IMR-90 (cell line): Measurements from ENCODE around the gene SLTM. TPM values are rescaled to one million over a fixed set of nuclear protein-coding genes. Genes with fewer than 3 reads are reported as not detected.

Experiments used
- ATAC-seq: fragments of 200-7000 bp; cut with Tn5 transposase; 2 replicates; pipeline ENCODE4 v1.9.1; 2020; ENCODE audit warnings: low read depth, mild to moderate bottlenecking, moderate library complexity
- BruUV-seq: library from RNA; stranded (reverse); fragments of 400-500 nt; replicated peaks from 2 replicates; lab custom pipeline; 2021; lab: Mats Ljungman, UMichigan
- CTCF ChIA-PET: fragments of 300-600 bp; formaldehyde crosslinking; extraction: SDS; loops from one replicate; lab custom pipeline; 2021; ENCODE audit warnings: antibody characterized with exemption; lab: Yijun Ruan, JAX
- POLR2A ChIA-PET: fragments of 300-600 bp; sonication (Branson Sonifier 250); formaldehyde crosslinking; loops from one replicate; lab custom pipeline; 2022; ENCODE audit warnings: antibody characterized with exemption; ENCODE audit not compliant: unreplicated experiment; lab: Charles Lee
- DNase-seq: peaks from one replicate; pipeline ENCODE4 v3.0.0; 2013
- H2AFZ ChIP-seq: replicated peaks from 2 replicates; pipeline ENCODE3; 2013; ENCODE audit warnings: low read length, mild to moderate bottlenecking; ENCODE audit not compliant: poor library complexity
- H2AK5ac ChIP-seq: 2 replicates; pipeline ENCODE4 v1.6.1; 2013; ENCODE audit warnings: low read depth, low read length, inconsistent platforms
- H2AK9ac ChIP-seq: replicated peaks from 2 replicates; pipeline ENCODE3; 2013; ENCODE audit warnings: mild to moderate bottlenecking, low read depth, low read length, moderate library complexity; ENCODE audit not compliant: poor library complexity
- H2BK120ac ChIP-seq: 2 replicates; pipeline ENCODE4 v1.6.1; 2013; ENCODE audit warnings: low read depth, low read length, inconsistent platforms
- H2BK15ac ChIP-seq: 3 replicates; pipeline ENCODE4 v1.6.1; 2013; ENCODE audit warnings: low read depth, low read length, inconsistent platforms
- H2BK20ac ChIP-seq: 2 replicates; pipeline ENCODE4 v1.6.1; 2013; ENCODE audit warnings: low read depth, mild to moderate bottlenecking, inconsistent platforms, low read length, moderate library complexity
- H2BK5ac ChIP-seq: 2 replicates; pipeline ENCODE4 v1.6.1; 2013; ENCODE audit warnings: mild to moderate bottlenecking, low read depth, low read length, inconsistent platforms; ENCODE audit not compliant: poor library complexity, severe bottlenecking
- H3K14ac ChIP-seq: replicated peaks from 2 replicates; pipeline ENCODE4 v1.6.1; 2013; ENCODE audit warnings: low read depth, low read length, inconsistent platforms
- H3K18ac ChIP-seq: 2 replicates; pipeline ENCODE4 v1.6.1; 2013; ENCODE audit warnings: low read depth, low read length, control low read depth
- H3K23ac ChIP-seq: 2 replicates; pipeline ENCODE4 v1.6.1; 2013; ENCODE audit warnings: low read depth, low read length, inconsistent platforms
- H3K27ac ChIP-seq: 2 replicates; pipeline ENCODE4 v1.5.1; 2013; ENCODE audit warnings: mild to moderate bottlenecking, control low read depth, low read length; ENCODE audit not compliant: insufficient read depth
- H3K27me3 ChIP-seq: 2 replicates; pipeline ENCODE4 v1.6.1; 2013; ENCODE audit warnings: low read length; ENCODE audit not compliant: control insufficient read depth, insufficient read depth
- H3K36me3 ChIP-seq: 2 replicates; pipeline ENCODE4 v1.6.1; 2013; ENCODE audit warnings: low read length, mixed read lengths; ENCODE audit not compliant: control insufficient read depth, insufficient read depth
- H3K4ac ChIP-seq: 2 replicates; pipeline ENCODE4 v1.6.1; 2013; ENCODE audit warnings: low read depth, low read length, inconsistent platforms
- H3K4me1 ChIP-seq: 2 replicates; pipeline ENCODE4 v1.6.1; 2013; ENCODE audit warnings: low read length, mixed read lengths; ENCODE audit not compliant: control insufficient read depth, insufficient read depth
- H3K4me2 ChIP-seq: 2 replicates; pipeline ENCODE4 v1.6.1; 2013; ENCODE audit warnings: low read depth, mild to moderate bottlenecking, control low read depth, low read length, moderate library complexity
- H3K4me3 ChIP-seq: 2 replicates; pipeline ENCODE4 v1.5.1; 2013; ENCODE audit warnings: low read depth, mild to moderate bottlenecking, control low read depth, low read length, moderate library complexity; ENCODE audit not compliant: insufficient read depth
- H3K56ac ChIP-seq: 2 replicates; pipeline ENCODE4 v1.6.1; 2013; ENCODE audit warnings: low read length, inconsistent platforms; ENCODE audit not compliant: insufficient read depth; ENCODE audit errors: extremely low read depth
- H3K79me1 ChIP-seq, 2 experiments: 2 replicates each; pipeline ENCODE4 v1.6.1; 2013; ENCODE audit warnings: low read length in 2 of 2, inconsistent platforms in 1 of 2, low read depth in 1 of 2
- H3K9ac ChIP-seq: 2 replicates; pipeline ENCODE4 v1.6.1; 2013; ENCODE audit warnings: low read depth, low read length, control low read depth
- H3K9me1 ChIP-seq: 2 replicates; pipeline ENCODE4 v1.6.1; 2013; ENCODE audit warnings: low read length, inconsistent platforms; ENCODE audit not compliant: insufficient read depth
- H3K9me3 ChIP-seq: 2 replicates; pipeline ENCODE4 v1.6.1; 2013; ENCODE audit warnings: low read length; ENCODE audit not compliant: control insufficient read depth, insufficient read depth
- H4K20me1 ChIP-seq: 2 replicates; pipeline ENCODE4 v1.6.1; 2013; ENCODE audit warnings: low read length, inconsistent platforms; ENCODE audit not compliant: insufficient read depth
- H4K5ac ChIP-seq: 2 replicates; pipeline ENCODE4 v1.6.1; 2013; ENCODE audit warnings: mild to moderate bottlenecking, low read depth, low read length, control low read depth
- H4K8ac ChIP-seq, 2 experiments: 2 replicates each; pipeline ENCODE4 v1.6.1; 2013; ENCODE audit warnings: low read depth in 2 of 2, low read length in 2 of 2, control low read depth in 1 of 2, inconsistent platforms in 1 of 2
- H4K91ac ChIP-seq: 2 replicates; pipeline ENCODE4 v1.6.1; 2013; ENCODE audit warnings: low read depth, low read length, inconsistent platforms; ENCODE audit not compliant: insufficient read depth
- BHLHE40 ChIP-seq: fragments of 150-350 bp; IDR thresholded peaks from 2 replicates; pipeline ENCODE4 v1.6.1; 2016; ENCODE audit warnings: mild to moderate bottlenecking, low read depth, low read length
- CEBPB ChIP-seq: IDR thresholded peaks from 2 replicates; pipeline ENCODE4 v1.6.1; 2012; ENCODE audit warnings: low read depth, low read length, improper control_type of control experiment
- CHD1 ChIP-seq: IDR thresholded peaks from 2 replicates; pipeline ENCODE4 v1.6.1; 2012; ENCODE audit warnings: low read depth, low read length, improper control_type of control experiment
- CTCF ChIP-seq: conservative IDR thresholded peaks from 2 replicates; pipeline ENCODE4 v1.5.1; 2012; ENCODE audit warnings: mild to moderate bottlenecking, low read depth, low read length, improper control_type of control experiment
- ELK1 ChIP-seq: fragments of 150-350 bp; IDR thresholded peaks from 2 replicates; pipeline ENCODE4 v1.6.1; 2016; ENCODE audit warnings: low read depth, mild to moderate bottlenecking, low read length, moderate library complexity, borderline replicate concordance
- FOS ChIP-seq: fragments of 150-350 bp; IDR thresholded peaks from 2 replicates; pipeline ENCODE4 v1.6.1; 2016; ENCODE audit warnings: low read depth, low read length
- MAFK ChIP-seq: IDR thresholded peaks from 2 replicates; pipeline ENCODE4 v1.6.1; 2012; ENCODE audit warnings: low read depth, low read length, improper control_type of control experiment
- MAZ ChIP-seq: IDR thresholded peaks from 2 replicates; pipeline ENCODE4 v1.6.1; 2012; ENCODE audit warnings: low read depth, mild to moderate bottlenecking, low read length, improper control_type of control experiment, moderate library complexity, borderline replicate concordance
- MXI1 ChIP-seq: IDR thresholded peaks from 2 replicates; pipeline ENCODE4 v1.6.1; 2012; ENCODE audit warnings: low read depth, mild to moderate bottlenecking, low read length, moderate library complexity, borderline replicate concordance
- NFE2L2 ChIP-seq: fragments of 150-350 bp; IDR thresholded peaks from 2 replicates; pipeline ENCODE4 v1.6.1; 2016; ENCODE audit warnings: low read depth, mild to moderate bottlenecking, low read length
- POLR2A ChIP-seq: IDR thresholded peaks from 2 replicates; pipeline ENCODE4 v1.6.1; 2012; ENCODE audit warnings: mild to moderate bottlenecking, low read depth, low read length
- RAD21 ChIP-seq: IDR thresholded peaks from 2 replicates; pipeline ENCODE4 v1.6.1; 2012; ENCODE audit warnings: low read length, improper control_type of control experiment
- RCOR1 ChIP-seq: IDR thresholded peaks from 2 replicates; pipeline ENCODE4 v1.6.1; 2012; ENCODE audit warnings: mild to moderate bottlenecking, low read length, improper control_type of control experiment; ENCODE audit not compliant: insufficient replicate concordance
- RFX5 ChIP-seq: IDR thresholded peaks from 2 replicates; pipeline ENCODE4 v1.8.0; 2012; ENCODE audit warnings: low read depth, mild to moderate bottlenecking, low read length, moderate library complexity
- SMC3 ChIP-seq: fragments of 150-350 bp; IDR thresholded peaks from 2 replicates; pipeline ENCODE4 v1.6.1; 2016; ENCODE audit warnings: low read depth, mild to moderate bottlenecking, antibody characterized with exemption, low read length, moderate library complexity
- USF2 ChIP-seq: fragments of 150-350 bp; IDR thresholded peaks from 2 replicates; pipeline ENCODE4 v1.6.1; 2017; ENCODE audit warnings: mild to moderate bottlenecking, antibody characterized with exemption, low read length, low read depth
- WGBS, 2 experiments: methylation state at CpG; one replicate each; pipeline versions ENCODE4 v1.1.5 to v1.1.7; 2013; ENCODE audit warnings: missing lambda C conversion rate in 2 of 2; ENCODE audit not compliant: insufficient read length in 1 of 2; ENCODE audit errors: extremely low coverage in 2 of 2; 5-methylcytosine and 5-hydroxymethylcytosine counted together
- dilution Hi-C: fragments of 300-500 bp; cut with HindIII; formaldehyde crosslinking; loops from one replicate; pipeline ENCODE4 v1.14.3; 2018; ENCODE audit warnings: low sequenced_read_pairs; ENCODE audit not compliant: unreplicated experiment
- in situ Hi-C: fragments of 300-500 bp; cut with MboI; formaldehyde crosslinking; loops from 3 replicates; pipeline ENCODE4 v1.14.3; 2019; ENCODE audit warnings: low sequenced_read_pairs, inconsistent platforms, mixed read lengths
- intact Hi-C: fragments of 100-400 bp; cut with micrococcal nuclease; formaldehyde crosslinking; loops from 2 replicates; pipeline ENCODE4 v1.10.0; 2022
- polyA plus RNA-seq, 3 experiments: library from polyadenylated mRNA; depleted of rRNA; stranded (reverse); fragments of >200 nt; gene quantifications; 2 replicates each; pipeline ENCODE4 v1.2.3, GENCODE V29; 2012; ENCODE audit warnings: low replicate concordance in 1 of 3
- total RNA-seq: library from RNA; depleted of rRNA; stranded (reverse); fragments of >200 nt; gene quantifications from 2 replicates; pipeline ENCODE4 v1.2.3, GENCODE V29; 2012

Gene SLTM
- total and polyA plus RNA-seq, 2 of the 4 experiments (the other 2 are of a cell fraction), result 36.0 to 57.6 TPM

GRCh38 chr15:58900631-58901030, 32.8 kb downstream of the SLTM start:
- Histone ChIP-seq H3K4me2 (no peak overlapping the region), H3K4ac (no peak overlapping the region), H2BK15ac (no peak overlapping the region), H4K8ac (no peak overlapping the region), H2AFZ (no peak overlapping the region), H3K56ac (no peak overlapping the region), H2BK120ac (no peak overlapping the region), H2BK20ac (no peak overlapping the region), H2BK5ac (no peak overlapping the region), H2AK5ac (no peak overlapping the region), H3K14ac (no peak overlapping the region), H3K9ac (no peak overlapping the region), H3K4me1 (no peaks in the 10 kb centered on the region), H3K79me1 (peaks cover 30 to 48% of the 10 kb centered on the region in 2 experiments), H3K23ac (no peak overlapping the region), H3K36me3 (peaks cover 26% of the 10 kb centered on the region), H3K27ac (no peak overlapping the region), H4K91ac (no peak overlapping the region), H3K27me3 (no peaks in the 10 kb centered on the region), H3K9me1 (peaks cover 7% of the 10 kb centered on the region), H3K4me3 (no peak overlapping the region), H4K20me1 (peaks cover 3% of the 10 kb centered on the region; the same call in 1 of the 2 replicates), H2AK9ac (no peak overlapping the region), H3K9me3 (no peaks in the 10 kb centered on the region), H4K5ac (no peak overlapping the region), H3K18ac (no peak overlapping the region)
- dilution Hi-C loops (no loop called here), intact Hi-C loops (no loop called here), in situ Hi-C loops (no loop called here)
- ChIA-PET CTCF (no interaction called here), POLR2A (no interaction called here)
- DNase-seq, result no peak
- no CpG with 5 or more reads among the region's 3 CpGs for WGBS, 2 experiments
- ATAC-seq, result no peak
- no peak for TF ChIP-seq BHLHE40
- TF ChIP-seq NFE2L2, result no peak
- TF ChIP-seq MAFK, result no peak
- TF ChIP-seq USF2, result no peak
- TF ChIP-seq RFX5, result no peak
- TF ChIP-seq MAZ, result no peak
- no peak for TF ChIP-seq MXI1
- no peak for TF ChIP-seq SMC3
- no peak for TF ChIP-seq RAD21
- TF ChIP-seq CEBPB, result no peak
- no peak for TF ChIP-seq CTCF
- TF ChIP-seq RCOR1, result no peak
- TF ChIP-seq ELK1, result no peak
- TF ChIP-seq FOS, result no peak
- no peak for TF ChIP-seq CHD1
- TF ChIP-seq POLR2A, result no peak
- BruUV-seq, result no TSS peak
